Epithelial cell of proximal tubule (primary cell): ENCODE results near the gene RARG. TPM values are rescaled to one million over a fixed set of nuclear protein-coding genes. Genes with fewer than 3 reads are reported as not detected.

Experiments
- DNase-seq: peaks from one replicate; pipeline ENCODE4 v3.0.0-alpha.2; 2011; ENCODE audit warnings: low read depth
- H3K4me3 ChIP-seq: 2 replicates; pipeline ENCODE4 v1.5.1; 2011; ENCODE audit warnings: low read depth, mild to moderate bottlenecking, low read length
- total RNA-seq: library from RNA; depleted of rRNA; stranded (reverse); fragments of >200 nt; gene quantifications from 2 replicates; pipeline ENCODE4 v1.2.3, GENCODE V29; 2015
- TF ChIP-seq, protein P1 (sequence below): conservative IDR thresholded peaks from 2 replicates; pipeline ENCODE4 v1.5.1; 2012; ENCODE audit warnings: low read depth, mild to moderate bottlenecking, low read length

The RARG gene
- total RNA-seq, 1 donor from 2014 or later = 4.2 TPM

DNA sequence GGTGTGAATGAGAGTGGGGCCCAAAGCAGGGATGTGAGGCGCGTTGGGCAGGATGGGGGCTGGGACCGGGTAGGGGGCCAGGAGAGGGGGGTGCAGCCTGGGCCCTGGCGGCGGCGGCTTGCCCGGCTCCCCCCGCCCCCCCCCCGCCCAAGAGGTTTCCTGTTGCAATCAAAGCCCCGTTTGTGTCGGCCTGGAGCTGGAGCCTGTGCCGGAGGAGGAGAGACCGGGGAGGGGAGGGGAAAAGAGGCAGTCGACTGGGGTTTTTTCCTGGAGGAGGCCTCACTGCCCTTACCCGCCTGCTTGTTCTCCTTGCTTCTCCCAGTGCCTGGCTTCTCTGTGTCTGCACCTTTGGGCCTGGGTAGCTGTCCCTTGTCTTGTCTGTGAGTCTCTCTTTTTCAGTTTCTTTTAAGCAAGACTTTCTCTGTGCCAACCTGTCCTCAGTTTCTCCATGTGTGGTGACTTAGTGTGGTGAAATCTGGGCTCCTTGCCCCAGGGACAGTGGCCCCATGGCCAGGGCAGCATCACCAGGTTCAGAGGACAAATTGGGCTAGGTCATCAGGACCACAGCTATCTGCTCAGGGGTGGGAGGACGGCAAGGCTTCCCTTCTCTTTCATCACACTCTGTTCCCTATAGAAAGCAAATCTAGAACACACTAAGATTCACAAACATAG is 8.5 kb downstream of the RARG start:
- no peak for DNase-seq
- no peak overlapping the region for H3K4me3 ChIP-seq
- TF ChIP-seq, protein P1, sequence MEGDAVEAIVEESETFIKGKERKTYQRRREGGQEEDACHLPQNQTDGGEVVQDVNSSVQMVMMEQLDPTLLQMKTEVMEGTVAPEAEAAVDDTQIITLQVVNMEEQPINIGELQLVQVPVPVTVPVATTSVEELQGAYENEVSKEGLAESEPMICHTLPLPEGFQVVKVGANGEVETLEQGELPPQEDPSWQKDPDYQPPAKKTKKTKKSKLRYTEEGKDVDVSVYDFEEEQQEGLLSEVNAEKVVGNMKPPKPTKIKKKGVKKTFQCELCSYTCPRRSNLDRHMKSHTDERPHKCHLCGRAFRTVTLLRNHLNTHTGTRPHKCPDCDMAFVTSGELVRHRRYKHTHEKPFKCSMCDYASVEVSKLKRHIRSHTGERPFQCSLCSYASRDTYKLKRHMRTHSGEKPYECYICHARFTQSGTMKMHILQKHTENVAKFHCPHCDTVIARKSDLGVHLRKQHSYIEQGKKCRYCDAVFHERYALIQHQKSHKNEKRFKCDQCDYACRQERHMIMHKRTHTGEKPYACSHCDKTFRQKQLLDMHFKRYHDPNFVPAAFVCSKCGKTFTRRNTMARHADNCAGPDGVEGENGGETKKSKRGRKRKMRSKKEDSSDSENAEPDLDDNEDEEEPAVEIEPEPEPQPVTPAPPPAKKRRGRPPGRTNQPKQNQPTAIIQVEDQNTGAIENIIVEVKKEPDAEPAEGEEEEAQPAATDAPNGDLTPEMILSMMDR = no peak

DNA sequence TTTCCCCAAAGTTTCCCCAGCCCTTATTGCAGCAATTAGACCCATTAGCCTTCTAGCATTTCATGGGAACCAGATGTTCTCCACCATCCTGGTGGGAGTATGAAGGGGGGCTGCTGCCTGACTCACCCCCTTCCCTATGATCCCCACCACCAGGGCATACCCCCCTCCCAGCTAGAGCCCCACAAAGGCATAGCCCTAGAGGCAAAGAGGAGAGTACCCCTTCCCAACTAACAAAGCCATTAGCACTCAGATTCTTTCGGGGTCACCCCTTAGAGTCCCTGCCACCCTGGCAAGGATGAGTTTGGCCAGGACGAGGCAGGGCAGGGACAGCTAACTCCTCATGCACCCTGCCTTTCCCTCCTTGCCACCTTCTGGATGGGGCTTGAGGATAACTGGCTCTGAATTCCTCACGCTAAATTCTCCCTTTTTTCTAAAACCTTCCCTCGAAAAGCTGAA is 9.2 kb downstream of the RARG start:
- no peak overlapping the region for H3K4me3 ChIP-seq
- DNase-seq = no peak
- TF ChIP-seq, protein P1 = no peak

DNA sequence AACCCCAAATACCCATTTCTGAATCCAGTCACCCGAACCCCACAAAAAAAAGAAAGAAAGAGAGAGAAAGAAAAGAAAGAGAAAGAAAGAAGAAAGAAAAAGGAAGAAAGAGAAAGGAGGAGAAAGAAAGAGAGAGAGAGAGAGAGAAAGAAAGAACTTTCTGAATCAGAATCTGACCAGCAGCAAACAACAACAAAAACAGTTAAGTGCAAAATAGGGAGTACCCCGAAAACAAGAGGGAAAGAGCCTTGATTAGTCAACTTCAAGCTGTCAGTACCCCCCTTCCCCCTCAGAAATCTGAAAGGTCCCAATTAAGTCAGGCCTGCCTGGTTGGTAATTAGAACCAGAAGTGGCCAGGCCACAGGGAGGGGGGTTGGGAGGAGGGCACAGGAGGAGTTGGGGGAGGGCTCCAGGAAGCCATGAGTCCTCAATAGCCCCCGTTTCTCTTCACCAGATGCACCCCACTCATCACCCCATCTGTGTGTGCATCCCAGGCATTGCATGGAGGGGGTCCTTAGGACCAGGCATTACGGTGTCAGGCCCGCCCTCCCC is 9.8 kb downstream of the RARG start:
- H3K4me3 ChIP-seq = peak overlapping the region; percentile 55
- DNase-seq = no peak
- TF ChIP-seq, protein P1 = no peak

DNA sequence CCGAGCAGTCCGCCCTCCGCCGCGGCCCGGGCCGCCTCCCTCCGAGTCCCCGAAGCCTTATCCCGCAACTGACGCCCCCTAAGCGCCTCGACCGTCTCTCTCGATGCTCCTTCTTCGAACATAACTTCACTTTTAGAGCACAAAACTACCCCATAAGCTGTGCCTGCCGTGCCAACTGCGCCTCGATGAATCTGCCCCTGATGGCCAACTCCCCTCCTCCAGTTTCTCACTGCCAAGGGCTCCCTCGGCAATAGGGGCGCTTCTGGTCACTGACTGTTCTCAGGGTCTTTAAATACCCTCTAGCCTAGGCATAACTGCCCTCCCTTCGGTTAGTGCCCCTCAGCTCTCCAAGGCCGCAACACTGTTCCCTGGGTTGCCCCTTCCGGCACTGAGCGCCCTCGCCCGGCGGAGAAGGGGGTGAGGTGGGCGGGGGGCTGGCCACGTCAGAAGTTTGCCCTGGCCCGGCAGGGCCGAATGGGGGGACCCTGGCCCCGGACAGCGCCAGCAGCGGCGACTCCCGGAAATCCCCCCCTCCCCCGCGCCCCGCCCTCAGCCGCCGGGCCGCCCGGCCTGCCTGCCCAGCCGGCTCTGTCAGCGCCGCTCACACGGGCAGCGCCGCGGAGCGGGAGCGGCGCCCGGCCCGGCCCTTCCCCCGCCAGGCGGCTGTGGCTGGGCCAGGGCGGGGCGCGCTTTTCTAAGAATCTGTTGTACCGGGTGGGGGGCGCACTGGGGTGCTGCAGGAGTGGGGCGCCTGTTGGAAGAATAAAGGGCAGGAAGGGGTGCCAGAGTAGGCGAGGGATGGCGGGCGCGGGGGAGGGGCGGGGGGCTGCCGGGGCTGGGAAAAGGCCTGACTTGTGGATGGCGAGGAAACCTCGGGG is 10.6 kb downstream of the RARG start:
- TF ChIP-seq, protein P1 = peak; percentile 26
- H3K4me3 ChIP-seq = peak overlapping the region; percentile 55
- no peak for DNase-seq

DNA sequence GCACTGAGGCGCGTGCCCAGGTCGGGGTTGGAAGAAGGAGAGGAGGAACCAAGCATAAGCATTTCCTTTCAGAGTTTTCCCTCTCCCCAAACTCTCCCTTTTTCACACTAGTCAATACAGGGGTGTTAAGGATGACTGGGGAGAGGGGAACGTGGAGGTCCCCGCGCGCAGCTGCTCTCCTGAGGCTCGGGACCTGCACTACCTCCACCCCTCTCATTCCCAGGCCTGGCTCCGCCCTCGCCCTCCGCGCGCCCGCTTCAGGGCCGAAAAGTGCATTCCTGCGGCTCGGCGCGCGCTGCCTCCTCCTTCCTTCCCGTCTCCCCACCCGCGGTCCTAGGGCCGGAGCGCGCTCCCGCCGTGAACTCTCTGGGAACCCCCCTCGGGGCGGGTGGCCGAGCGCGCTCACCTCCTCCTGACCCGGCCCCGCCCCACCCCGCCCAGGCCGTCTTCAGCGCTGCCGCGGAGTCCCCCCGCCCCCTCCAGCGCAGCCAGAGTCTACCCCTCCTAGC is 11.3 kb downstream of the RARG start:
- peak overlapping the region; percentile 71 for H3K4me3 ChIP-seq
- TF ChIP-seq, protein P1 = no peak
- no peak for DNase-seq

DNA sequence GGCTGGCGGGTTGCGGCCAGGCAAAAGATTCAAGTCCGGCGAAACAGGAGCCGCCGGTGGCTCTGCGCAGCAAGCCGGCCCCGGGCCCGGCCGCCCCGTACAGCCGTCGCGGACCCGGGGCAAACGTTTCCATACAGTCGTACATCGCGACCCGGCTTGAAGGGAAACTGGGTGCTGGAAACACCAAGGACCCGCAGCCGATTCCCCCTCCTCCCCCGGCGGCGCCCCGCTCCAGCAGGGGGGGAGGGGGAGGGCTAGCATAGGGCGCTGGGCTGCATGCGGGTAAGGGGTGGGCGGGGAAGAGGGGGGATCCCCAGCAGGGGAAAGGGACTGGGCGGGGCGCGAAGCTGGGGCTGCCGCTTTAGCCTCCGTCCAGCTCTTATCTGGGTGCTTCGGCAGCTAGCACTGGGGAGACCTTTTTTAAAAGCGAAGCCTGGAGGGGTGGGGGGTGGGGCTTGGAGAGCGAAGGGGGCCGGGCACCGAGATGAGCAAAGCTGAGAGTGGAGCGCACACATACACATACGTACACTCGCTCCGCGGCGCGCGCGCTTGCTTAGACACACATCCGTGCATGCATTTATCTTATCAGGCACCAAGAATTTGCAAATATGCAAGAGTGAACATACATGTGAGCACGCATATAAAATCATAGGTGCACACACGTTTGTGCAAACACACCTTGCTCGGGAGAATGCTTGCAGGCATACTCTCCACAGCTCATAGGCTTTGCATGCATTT is 11.9 kb downstream of the RARG start:
- TF ChIP-seq, protein P1 = no peak
- H3K4me3 ChIP-seq = peak overlapping the region; percentile 71
- no peak for DNase-seq
